Stimulated activated CD8-positive, alpha-beta memory T cell treated with anti-CD3 and anti-CD28 coated beads, Interleukin-2, amount 100 ng/mL, for 1 hour (primary cell): ENCODE data around the gene MYCN.

Experiments used
- DNase-seq, 2 donors: peaks; one replicate each; pipeline ENCODE4 v3.0.0-alpha.2; 2020; ENCODE audit warnings: low read depth in 2 of 2

Gene MYCN

DNA sequence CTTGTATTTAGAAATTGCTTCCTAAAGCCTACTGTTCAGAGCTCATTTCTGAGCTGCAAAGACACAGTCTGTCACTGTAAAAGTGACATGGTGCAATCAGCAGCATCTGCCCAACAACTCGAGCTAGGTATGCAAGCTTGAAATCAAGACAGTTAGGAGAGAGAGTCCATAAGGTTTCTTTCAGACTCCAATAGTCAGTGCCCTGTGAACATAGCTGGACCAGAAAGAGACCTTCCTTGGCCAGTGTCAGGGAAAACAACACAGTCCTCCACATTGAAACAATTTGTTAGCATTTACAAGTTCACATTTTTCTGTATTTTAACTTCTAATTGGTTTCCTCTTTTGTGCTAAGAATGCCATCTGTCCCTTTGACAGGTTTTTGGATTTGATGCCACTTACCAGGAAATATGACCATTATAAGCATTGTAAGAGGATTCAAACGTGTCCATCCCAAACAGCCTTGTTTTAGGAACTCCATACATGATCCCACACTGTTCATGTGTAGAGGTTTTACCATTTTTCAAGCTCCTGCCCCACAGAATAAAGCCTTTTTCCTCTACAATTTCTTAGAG lies 8.9 kb upstream of the MYCN start:
- no peak for DNase-seq

DNA sequence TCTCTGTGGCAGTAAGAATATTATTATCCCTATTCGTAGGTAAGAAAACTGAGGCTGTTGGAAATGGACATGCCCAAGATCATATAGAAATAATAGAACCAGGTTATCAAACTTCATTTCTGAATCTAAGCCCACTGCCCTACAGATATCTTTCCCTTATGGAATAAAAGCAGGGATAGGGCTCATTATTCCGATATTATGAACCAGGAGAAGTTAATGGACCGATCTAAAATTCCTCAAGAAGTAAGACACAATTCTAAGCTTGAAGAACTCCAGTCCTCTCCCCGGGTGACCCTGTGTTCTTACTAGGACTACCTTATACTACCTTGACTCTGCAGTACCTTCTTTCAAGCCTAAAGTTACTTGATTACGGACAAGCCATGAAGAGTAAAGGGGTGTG lies 8.4 kb upstream of the MYCN start:
- no peak for DNase-seq

DNA sequence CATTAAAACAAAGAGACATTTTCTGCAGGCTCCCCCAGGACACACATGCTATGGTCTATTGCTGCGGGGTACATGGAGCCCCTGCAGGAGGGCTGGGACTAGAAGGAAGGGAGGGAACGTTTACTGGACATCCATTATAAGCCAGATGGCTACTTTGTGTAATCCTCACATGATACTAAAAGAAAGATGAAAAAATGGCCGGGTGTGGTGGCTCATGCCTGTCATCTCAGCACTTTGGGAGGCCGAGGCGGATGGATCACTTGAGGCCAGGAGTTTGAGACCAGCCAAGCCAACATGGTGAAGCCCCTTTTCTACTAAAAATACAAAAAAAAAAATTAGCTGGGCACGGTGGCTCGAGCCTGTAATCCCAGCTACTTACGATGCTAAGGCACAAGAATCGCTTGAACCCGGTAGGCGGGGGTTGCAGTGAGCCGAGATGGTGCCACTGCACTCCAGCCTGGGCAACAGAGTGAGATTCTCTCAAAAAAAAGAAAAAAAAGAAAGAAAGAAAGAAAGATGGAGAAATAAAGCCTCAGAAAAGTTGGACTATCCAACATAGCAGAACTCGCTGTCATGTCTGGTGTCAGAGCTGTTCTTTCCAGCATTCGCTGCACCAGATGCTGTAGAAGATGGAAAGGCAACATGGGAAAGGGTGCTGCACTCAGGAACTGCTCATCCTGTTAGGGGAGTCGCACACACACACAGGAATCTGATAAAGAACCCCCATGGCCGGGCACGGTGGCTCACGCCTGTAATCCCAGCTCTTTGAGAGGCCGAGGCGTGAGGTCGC lies 7.8 kb upstream of the MYCN start:
- DNase-seq = no peak

DNA sequence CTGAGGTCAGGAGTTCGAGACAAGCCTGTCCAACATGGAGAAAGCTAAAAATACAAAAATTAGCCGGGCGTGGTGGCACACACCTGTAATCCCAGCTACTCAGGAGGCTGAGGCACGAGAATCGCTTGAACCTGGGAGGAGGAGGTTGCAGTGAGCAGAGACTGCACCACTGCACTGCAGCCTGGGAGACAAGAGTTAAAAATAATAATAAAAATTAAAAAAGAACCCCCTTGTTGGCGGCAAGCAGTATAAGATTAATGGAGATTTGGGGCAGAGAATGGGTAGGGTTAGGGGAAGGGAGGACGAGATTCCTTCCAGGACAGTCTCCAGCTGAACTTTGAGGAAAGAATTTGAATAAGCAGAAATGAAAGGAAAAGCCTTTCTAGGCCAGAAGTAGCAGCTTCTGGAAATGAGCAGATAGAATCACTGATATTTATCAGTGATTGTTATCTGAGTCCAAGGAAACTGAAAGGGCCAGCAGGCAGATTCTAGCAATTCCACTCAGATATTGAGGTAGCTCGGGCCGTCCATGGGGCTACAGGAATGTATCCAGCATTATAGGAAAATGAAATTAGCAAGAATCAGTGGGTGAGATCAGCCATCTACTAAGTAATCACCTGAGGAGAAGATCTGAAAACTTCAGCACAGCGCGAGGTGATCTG lies 7.0 kb upstream of the MYCN start:
- DNase-seq = no peak

DNA sequence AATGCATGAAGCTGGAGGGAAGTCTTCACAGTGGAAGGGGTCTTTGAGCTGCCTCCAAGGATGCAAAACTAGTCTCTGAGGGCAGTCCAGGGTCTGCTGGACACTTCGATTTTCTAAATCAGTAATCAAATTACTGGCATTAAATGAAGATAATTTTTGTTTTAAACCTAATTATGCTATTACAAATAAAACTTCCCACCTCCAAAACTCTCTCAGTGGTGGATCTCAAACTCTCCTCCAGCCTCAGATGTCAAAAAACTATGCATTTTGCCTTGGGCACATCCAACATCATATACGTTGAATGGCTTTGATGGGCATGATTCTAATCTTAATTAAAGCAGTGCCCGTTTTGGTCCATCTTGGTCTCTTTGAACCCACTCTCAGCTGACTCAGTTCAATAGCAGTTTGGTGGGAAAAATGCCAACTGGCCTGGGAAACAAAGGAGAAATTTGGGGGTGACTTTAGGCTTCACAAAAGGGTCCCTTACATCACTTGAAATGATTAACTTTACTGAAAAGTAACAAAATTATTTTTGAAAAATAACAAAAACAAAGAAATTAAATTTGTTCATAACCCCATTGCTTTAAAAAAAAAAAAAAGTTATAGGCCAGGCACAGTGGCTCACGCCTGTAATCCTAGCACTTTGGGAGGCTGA lies 5.9 kb upstream of the MYCN start:
- no peak for DNase-seq

DNA sequence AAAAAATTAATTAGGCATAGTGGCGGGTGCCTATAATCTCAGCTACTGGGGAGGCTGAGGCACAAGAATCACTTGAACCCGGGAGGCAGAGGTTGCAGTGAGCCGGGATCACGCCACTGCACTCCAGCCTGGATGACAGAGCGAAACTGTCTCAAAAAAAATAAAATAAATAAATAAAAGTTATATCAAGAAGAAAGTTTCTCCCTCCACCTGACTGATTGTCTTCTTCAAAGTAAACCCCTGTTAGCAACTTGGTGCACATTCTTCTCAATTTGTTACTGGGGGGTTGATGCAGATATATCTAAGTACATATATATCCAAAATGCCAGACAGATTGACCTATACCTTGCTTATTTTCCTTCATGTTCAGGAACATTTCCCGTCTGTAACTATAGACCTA lies 5.2 kb upstream of the MYCN start:
- DNase-seq = no peak

DNA sequence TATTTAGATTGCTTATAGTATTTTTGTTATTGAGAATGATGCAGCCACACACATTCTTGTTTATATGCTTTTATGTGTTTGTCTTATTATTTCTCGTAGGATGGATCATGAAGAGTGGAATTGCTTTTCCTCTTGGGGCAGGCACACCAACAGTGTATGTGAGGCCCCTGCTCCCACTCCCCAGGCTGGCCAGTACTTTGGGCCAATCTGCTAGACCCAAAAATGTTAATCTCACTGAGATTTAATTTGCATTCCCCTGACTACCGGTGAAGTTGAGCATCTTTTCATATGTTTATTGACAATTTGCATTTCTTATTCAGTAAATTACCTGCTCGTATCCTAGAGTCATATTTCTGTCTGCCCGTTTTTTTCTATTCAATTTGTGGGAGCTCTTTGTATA lies 4.7 kb upstream of the MYCN start:
- DNase-seq = no peak

DNA sequence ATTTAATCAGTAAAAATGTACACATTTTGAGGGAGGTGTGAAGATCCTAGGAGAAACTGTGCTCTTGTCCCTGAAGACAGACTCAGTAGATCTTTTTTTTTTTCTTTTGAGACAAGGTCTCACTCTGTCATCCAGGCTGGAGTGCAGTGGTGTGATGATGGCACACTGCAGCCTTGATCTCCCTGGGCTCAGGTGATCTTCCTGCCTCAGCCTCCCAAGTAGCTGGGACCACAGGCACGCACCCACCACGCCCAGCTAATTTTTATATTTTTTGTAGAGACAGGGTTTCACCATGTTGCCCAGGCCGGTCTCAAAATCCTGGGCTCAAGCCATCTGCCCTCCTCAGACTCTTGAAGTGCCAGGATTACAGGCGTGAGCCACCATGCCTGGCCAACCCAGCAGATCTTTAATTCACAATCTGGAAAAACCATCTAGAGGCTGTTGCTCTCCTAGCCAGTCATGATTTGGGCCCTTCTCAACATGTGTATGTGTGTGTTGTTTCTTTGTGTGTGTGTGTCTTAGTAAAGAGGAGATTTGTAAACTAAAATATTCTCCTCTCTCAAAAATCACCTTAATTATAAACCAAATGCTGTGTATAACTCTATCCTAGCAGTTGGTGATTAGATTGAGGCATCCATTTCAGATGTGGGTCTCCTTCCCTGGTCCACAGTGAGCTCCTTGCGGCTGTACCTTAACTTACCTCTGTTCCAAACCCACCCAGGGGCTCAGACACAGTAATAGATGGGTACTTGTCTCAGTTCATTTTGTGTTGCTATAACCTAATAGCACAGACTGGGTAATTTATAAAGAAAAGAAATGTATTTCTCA lies 3.9 kb upstream of the MYCN start:
- no peak for DNase-seq

DNA sequence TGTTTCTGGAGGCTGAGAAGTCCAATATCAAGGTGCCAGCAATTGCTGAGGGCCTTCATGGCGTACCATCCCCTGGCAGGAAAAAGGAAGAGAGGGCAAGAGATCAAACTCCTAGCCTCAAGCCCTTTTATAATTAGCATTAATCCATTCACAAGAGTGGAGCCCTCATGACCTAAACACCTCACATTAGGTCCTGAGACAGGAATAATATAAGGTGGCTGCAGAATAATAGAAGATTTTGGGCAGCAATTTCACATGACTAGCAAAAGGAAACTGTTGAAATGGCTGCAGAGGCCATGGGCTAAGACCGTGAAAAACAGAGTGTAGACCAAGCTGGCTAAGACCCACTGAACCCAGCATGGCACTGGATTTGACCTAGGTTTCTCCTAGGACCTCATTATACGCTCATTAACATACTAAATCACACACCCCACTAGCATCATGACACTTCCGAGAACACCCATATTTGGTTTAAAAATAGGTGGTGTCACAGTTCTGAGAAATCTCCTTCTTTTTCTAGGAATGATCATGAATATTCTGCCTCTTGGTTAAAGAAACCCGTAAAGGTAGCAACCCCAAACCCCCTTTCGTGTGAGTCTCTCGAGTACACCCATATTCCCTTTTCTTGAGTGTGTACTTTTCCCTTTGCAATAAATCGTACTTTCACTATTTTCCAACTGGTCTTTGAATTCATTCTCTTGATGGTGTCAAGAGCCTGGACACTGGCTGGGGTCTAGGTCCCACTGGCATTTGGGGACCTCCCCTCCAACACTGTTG lies 3.1 kb upstream of the MYCN start:
- no peak for DNase-seq

DNA sequence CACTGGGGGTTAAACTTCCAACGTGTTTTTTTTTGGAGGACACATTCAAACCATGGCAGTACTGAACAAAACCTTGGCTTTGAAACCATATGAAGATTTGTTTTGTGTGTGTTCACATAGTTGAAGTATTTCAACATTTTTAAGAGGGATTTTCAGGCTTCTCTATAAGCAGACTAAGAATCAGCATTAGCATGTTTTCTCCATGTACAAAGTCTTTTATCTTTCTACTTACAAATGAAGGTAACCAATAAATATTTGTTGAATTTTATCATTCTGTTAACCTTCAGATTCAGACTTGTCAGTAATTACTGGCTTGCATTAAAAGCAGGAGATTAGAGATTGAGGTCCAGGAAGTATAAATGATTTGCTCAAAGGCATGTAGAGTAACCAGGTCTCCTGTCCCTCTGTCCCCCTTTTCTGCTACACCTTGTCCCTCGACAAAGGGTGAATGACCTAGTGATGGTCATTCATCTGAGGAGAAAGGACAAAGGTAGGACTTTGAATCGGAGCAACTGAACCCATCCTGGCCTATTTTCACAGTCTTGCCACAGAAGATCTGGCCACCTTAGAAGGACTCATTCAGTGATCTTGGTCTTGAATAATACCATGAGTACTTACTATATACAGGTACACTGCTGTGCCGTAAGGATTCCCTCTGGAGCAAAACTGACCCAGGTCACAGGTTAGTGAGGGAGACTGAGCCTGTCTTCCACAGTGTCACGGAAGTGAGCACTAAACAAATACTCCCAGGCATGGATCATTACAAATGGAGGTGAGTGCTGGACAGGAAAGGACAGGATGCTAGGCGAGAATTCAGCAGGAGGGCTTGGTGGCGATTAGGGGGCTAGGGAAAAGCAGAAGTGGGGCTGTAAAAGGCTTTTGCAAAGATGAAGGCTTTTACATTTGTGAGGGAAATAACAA lies 2.2 kb upstream of the MYCN start:
- DNase-seq = no peak

DNA sequence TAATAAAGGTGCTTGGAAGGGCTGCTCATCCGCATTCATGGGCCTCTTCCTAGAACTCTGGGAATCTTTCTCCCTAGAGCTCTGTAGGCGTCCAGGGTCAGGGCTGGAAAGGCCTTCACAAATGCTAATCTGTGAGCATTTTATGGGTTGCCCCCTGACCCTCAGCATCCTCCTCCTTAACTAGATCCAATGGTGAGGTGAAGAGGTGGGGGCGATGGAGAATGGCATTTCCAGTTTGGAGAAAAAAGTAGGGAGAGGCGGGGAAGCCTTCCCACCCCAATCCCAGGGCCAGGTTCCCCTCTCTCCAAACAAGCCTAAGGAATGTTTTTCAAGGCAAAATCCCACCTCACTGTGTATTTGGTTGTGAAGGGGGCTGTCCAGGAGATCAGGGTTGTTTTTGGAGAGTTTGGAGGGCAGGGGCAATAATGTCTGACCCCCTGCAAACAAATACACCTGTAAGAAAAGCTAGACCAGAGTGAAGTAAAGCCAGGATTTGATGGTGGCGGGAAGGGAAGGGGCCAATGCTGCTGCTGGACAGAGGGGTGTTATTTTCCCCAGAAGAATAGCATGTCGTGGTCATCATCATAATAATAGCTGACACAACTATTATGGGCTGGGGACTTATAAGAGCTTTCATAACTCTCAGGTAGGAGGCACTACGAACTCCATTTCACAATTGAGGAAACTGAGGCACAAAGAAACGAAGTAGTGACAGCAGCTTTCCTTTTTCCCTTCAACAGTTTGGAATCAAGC lies 1.4 kb upstream of the MYCN start:
- no peak for DNase-seq

DNA sequence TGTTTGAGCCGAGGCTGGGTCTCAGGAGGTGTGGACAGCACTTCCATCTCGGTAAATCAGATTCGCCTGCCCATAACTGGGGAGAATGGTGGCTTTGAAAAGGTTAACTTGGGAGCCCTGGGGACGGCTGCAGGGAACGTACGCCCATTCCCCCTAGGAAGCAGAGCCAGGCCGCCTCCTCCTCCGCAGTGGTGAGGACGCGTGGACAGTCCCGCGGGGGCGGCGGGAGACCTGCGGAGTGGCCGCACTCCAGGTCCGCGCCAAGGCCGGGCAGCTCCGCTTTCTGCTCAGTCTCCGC lies 845 bp upstream of the MYCN start:
- DNase-seq = no peak

DNA sequence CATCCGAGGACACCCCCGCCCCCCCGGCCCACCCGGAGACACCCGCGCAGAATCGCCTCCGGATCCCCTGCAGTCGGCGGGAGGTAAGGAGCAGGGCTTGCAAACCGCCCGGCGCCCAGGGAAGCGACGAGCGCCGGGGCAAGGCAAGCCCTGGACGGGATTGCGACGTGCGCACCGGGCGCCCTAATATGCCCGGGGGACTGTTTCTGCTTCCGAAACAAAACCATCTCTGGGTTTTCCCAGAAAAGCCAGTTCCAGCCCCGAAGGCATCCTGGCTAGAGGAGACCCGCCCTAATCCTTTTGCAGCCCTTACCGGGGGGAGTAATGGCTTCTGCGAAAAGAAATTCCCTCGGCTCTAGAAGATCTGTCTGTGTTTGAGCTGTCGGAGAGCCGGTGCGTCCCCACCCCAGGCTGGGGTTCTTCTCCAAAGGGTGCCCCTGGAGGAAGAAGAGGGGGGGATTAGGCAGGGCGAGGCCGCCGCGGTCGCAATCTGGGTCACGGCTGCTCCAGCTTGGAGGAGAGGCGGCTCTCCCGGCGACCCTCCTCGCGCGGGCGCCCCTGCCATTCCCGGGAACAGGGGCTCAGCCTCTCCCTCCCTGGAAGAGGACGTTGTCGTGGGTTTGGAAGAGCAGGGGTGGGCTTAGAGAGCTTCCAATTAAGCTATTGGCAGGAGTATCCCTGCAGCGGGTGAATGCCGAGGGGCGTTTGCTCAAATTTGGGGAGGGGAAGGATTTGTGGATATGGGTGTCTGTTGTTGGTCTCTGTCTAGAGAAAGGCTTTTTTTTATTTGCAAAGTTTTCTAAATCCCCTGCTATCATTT lies 521 bp downstream of the MYCN start:
- DNase-seq = no peak

DNA sequence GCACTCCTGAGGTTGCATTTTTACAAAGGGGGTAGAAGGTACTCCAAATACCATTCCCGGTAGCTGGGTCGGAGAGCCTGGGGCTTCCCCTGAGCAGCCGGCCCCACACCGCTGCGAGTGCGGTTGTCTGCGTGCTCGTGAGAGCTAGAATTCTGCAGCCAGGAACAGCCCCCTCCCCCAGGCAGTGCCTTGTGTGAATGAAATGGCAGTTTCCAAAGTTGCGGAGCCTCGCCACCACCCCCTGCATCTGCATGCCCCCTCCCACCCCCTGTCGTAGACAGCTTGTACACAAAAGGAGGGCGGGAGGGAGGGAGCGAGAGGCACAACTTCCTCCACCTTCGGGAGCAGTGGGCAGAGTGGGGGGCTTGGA lies 1.1 kb downstream of the MYCN start:
- no peak for DNase-seq

DNA sequence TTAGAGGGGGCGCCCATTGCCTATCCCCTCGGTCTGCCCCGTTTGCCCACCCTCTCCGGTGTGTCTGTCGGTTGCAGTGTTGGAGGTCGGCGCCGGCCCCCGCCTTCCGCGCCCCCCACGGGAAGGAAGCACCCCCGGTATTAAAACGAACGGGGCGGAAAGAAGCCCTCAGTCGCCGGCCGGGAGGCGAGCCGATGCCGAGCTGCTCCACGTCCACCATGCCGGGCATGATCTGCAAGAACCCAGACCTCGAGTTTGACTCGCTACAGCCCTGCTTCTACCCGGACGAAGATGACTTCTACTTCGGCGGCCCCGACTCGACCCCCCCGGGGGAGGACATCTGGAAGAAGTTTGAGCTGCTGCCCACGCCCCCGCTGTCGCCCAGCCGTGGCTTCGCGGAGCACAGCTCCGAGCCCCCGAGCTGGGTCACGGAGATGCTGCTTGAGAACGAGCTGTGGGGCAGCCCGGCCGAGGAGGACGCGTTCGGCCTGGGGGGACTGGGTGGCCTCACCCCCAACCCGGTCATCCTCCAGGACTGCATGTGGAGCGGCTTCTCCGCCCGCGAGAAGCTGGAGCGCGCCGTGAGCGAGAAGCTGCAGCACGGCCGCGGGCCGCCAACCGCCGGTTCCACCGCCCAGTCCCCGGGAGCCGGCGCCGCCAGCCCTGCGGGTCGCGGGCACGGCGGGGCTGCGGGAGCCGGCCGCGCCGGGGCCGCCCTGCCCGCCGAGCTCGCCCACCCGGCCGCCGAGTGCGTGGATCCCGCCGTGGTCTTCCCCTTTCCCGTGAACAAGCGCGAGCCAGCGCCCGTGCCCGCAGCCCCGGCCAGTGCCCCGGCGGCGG lies 1.7 kb downstream of the MYCN start:
- no peak for DNase-seq

DNA sequence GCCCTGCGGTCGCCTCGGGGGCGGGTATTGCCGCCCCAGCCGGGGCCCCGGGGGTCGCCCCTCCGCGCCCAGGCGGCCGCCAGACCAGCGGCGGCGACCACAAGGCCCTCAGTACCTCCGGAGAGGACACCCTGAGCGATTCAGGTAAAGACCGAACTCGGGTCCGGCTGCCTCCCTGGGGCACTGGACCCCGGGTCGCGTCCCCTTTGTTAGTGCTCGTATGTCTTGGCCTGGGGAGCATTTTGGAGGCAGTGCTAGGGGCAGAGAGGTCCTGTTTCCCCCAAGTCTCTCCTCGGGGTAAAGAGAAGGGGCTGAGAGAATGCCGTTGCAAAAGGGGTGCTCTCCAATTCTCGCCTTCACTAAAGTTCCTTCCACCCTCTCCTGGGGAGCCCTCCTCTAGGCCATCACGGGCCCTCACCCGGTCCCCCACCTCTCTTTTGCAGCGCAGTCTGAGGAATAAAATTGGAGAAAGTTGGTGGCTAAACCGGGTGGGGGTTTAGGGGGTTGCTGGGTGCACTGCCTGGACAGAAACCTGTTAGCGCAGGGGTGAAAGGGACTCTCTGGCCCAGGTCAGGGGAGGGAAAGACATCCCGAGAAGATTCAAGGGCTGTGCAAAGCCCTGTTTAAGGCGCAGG lies 2.5 kb downstream of the MYCN start:
- DNase-seq = no peak
